Measurements from ENCODE around the gene ABI3BP. TPM values are rescaled to one million over a fixed set of nuclear protein-coding genes. Genes with fewer than 3 reads are reported as not detected.

The ABI3BP gene
- total and polyA plus RNA-seq, 2 experiments from 2014 or later = 0.42 to 0.57 TPM

- Histone ChIP-seq H3K4me2 (no peak overlapping the region), H3K9me2 (ENCODE audit: insufficient read depth) (no peaks in the 10 kb centered on the region), H3K27ac (ENCODE audit: low read depth) (no peak overlapping the region), H3K27me3 (ENCODE audit: insufficient read depth) (no peaks in the 10 kb centered on the region), H3F3A (replicated peaks; ENCODE audit: low read depth) (no peaks in the 10 kb centered on the region), H3K36me3 (ENCODE audit: insufficient read depth) (no peaks in the 10 kb centered on the region), H2AFZ (peak overlapping the region; percentile 89; the same call in 1 of the 2 replicates), H3K4me3 (no peak overlapping the region), H3K4me1 (ENCODE audit: insufficient read depth) (no peaks in the 10 kb centered on the region), H3K79me2 (replicated peaks; ENCODE audit: insufficient read depth) (no peaks in the 10 kb centered on the region), H4K20me1 (replicated peaks; ENCODE audit: insufficient read depth) (no peaks in the 10 kb centered on the region)
- H3K27me3 Mint-ChIP-seq (ENCODE audit: insufficient read depth, low read depth, poor library complexity) = peaks cover 3% of the 10 kb centered on the region
- no peaks in the 10 kb centered on the region for H3K36me3 Mint-ChIP-seq (ENCODE audit: low read depth)
- no peaks in the 10 kb centered on the region for H3K4me1 Mint-ChIP-seq
- no peak overlapping the region for H3K4me3 Mint-ChIP-seq
- H3K27ac Mint-ChIP-seq = no peak overlapping the region
- TF ChIP-seq JUNB (IDR thresholded peaks at IDR 0.05; ENCODE audit: unreplicated experiment) (no peak), ETS1 (IDR thresholded peaks at IDR 0.05) (no peak), ZNF462 (CRISPR knock-in tag; IDR thresholded peaks at IDR 0.05) (no peak), ZNF331 (CRISPR knock-in tag; IDR thresholded peaks at IDR 0.05; ENCODE audit: low read depth) (no peak), POLR2AphosphoS5 (IDR thresholded peaks at IDR 0.05; ENCODE audit: low read depth) (no peak), CREB1 (CRISPR knock-in tag; IDR thresholded peaks at IDR 0.05; ENCODE audit: low read depth) (no peak), NANOG (IDR thresholded peaks at IDR 0.05; ENCODE audit: borderline replicate concordance) (no peak), CTCF (conservative IDR thresholded peaks at IDR 0.05; ENCODE audit: low read depth in 2 of 2) (no peak), ZNF114 (CRISPR knock-in tag; IDR thresholded peaks at IDR 0.05) (no peak)
- no peak for ATAC-seq
- H3K9me3 Mint-ChIP-seq = no peaks in the 10 kb centered on the region
- DNase-seq (ENCODE audit: low spot score) = no peak
Observed at GRCh38 chr3:100972867-100973266, 20.4 kb downstream of the ABI3BP start.

Measured in GM23338 (cell line).